K562 (cell line): Measurements from ENCODE around the gene MLANA. TPM values are rescaled to one million over a fixed set of nuclear protein-coding genes. Genes with fewer than 3 reads are reported as not detected.
A peak's percentile ranks its signal among the peaks of the same experiment; 100 is the strongest.

ENCODE experiments used
- ATAC-seq: fragments of 200-7000 bp; cut with Tn5 transposase; 3 replicates; pipeline ENCODE4 v1.9.1; 2020; ENCODE audit warnings: moderate library complexity
- BruUV-seq: library from RNA; stranded (reverse); fragments of 400-500 nt; replicated peaks from 2 replicates; lab custom pipeline; 2021; lab: Mats Ljungman, UMichigan
- CTCF ChIA-PET: fragments of 300-600 bp; formaldehyde crosslinking; extraction: SDS; loops from one replicate; lab custom pipeline; 2021; ENCODE audit warnings: low intra/inter-chr PET ratio; lab: Yijun Ruan, JAX
- POLR2A ChIA-PET: fragments of 300-600, 350-650 bp; sonication (Branson Sonifier 250); formaldehyde crosslinking; extraction: SDS; loops from one replicate; lab custom pipeline; 2021; ENCODE audit warnings: antibody characterized with exemption, inconsistent platforms; lab: Yijun Ruan, JAX
- DNase-seq, 4 experiments: peaks; one replicate each; pipeline versions ENCODE4 v3.0.0 to v3.0.0-alpha.2; 2011 to 2018; ENCODE audit warnings: low spot score in 3 of 4, mixed read lengths in 3 of 4; ENCODE audit errors: extremely low read depth in 1 of 4
- FAIRE-seq: peaks from 2 replicates; lab custom pipeline; 2011; peaks lifted over from hg19 to GRCh38; lab: Jason Lieb, UNC
- H2AFZ ChIP-seq: 2 replicates; pipeline ENCODE4 v1.6.0; 2011; ENCODE audit warnings: low read depth, low read length, control low read depth, inconsistent platforms
- H3K27ac ChIP-seq: fragments of 200-600 bp; 3 replicates; pipeline ENCODE4 v1.8.0; 2011; ENCODE audit warnings: low read depth, mild to moderate bottlenecking, control low read depth, inconsistent platforms, low read length, moderate library complexity, mixed read lengths; ENCODE audit errors: extremely low read depth
- H3K27me3 ChIP-seq, 2 experiments: fragments of 300-600 bp in 1 of 2; 2 replicates in 1 of 2; 3 replicates in 1 of 2; pipeline versions ENCODE4 v1.6.0 to v1.8.0; 2011; ENCODE audit warnings: inconsistent platforms in 2 of 2, low read length in 2 of 2, mild to moderate bottlenecking in 1 of 2, mixed read lengths in 1 of 2, moderate library complexity in 1 of 2; ENCODE audit not compliant: control insufficient read depth in 2 of 2, insufficient read depth in 2 of 2
- H3K36me3 ChIP-seq: fragments of 300-600 bp; 3 replicates; pipeline ENCODE4 v1.8.0; 2011; ENCODE audit warnings: mild to moderate bottlenecking, low read length, inconsistent platforms; ENCODE audit not compliant: control insufficient read depth, insufficient read depth
- H3K4me1 ChIP-seq, 2 experiments: fragments of 200-600 bp in 1 of 2; replicated peaks in 1 of 2; 2 replicates in 1 of 2; 3 replicates in 1 of 2; pipeline versions ENCODE4 v1.5.1 to v1.8.0; 2011; ENCODE audit warnings: inconsistent platforms in 2 of 2, low read length in 2 of 2, mild to moderate bottlenecking in 1 of 2, mixed read lengths in 1 of 2, moderate library complexity in 1 of 2; ENCODE audit not compliant: control insufficient read depth in 2 of 2, insufficient read depth in 2 of 2
- H3K4me2 ChIP-seq: 2 replicates; pipeline ENCODE4 v1.6.1; 2011; ENCODE audit warnings: low read length, control low read depth, inconsistent platforms, mixed read lengths; ENCODE audit not compliant: insufficient read depth
- H3K4me3 ChIP-seq: fragments of 200-600 bp; sonication (generic), shearing (Covaris generic); 2 replicates; pipeline ENCODE4 v1.5.1; 2016; ENCODE audit warnings: control low read depth, inconsistent platforms
- H3K79me2 ChIP-seq: fragments of 200-600 bp; 3 replicates; pipeline ENCODE4 v1.8.0; 2011; ENCODE audit warnings: low read length, inconsistent platforms; ENCODE audit not compliant: control insufficient read depth, insufficient read depth
- H3K9ac ChIP-seq, 2 experiments: 2 replicates each; pipeline versions ENCODE4 v1.6.0 to v1.6.1; 2011; ENCODE audit warnings: low read depth in 2 of 2, low read length in 2 of 2, control low read depth in 1 of 2, inconsistent platforms in 1 of 2, mild to moderate bottlenecking in 1 of 2, mixed read lengths in 1 of 2; ENCODE audit not compliant: insufficient read depth in 1 of 2
- H3K9me1 ChIP-seq: one replicate; pipeline ENCODE4 v1.6.0; 2011; ENCODE audit warnings: inconsistent platforms, mild to moderate bottlenecking, low read length, moderate library complexity; ENCODE audit not compliant: control insufficient read depth, insufficient read depth
- H3K9me3 ChIP-seq: replicated peaks from 2 replicates; pipeline ENCODE4 v1.5.1; 2011; ENCODE audit warnings: low read depth, low read length, inconsistent platforms; ENCODE audit not compliant: control insufficient read depth, insufficient read depth
- H4K20me1 ChIP-seq: replicated peaks from 2 replicates; pipeline ENCODE4 v1.6.1; 2011; ENCODE audit warnings: low read length, inconsistent platforms, mixed read lengths; ENCODE audit not compliant: control insufficient read depth, insufficient read depth
- ARID3B ChIP-seq: fragments of 250-450 bp; sonication (Bioruptor Pico); IDR thresholded peaks from 2 replicates; pipeline ENCODE4 v1.4.0; 2020; ENCODE audit warnings: borderline replicate concordance
- E2F3 ChIP-seq: fragments of 250-450 bp; sonication (Bioruptor Pico); IDR thresholded peaks from 2 replicates; pipeline ENCODE4 v1.4.0; 2020; ENCODE audit warnings: mild to moderate bottlenecking
- SIX5 ChIP-seq, 2 experiments: IDR thresholded peaks; 2 replicates each; pipeline ENCODE4 v1.6.1; 2011; ENCODE audit warnings: low read length in 2 of 2, borderline replicate concordance in 1 of 2, low read depth in 1 of 2, mild to moderate bottlenecking in 1 of 2, moderate library complexity in 1 of 2; ENCODE audit not compliant: insufficient read depth in 1 of 2
- SMAD1 ChIP-seq: fragments of 150-350 bp; IDR thresholded peaks from 2 replicates; pipeline ENCODE4 v1.6.1; 2014; ENCODE audit warnings: low read length, low read depth; ENCODE audit not compliant: partially characterized antibody
- TFAM ChIP-seq: fragments of 250-450 bp; sonication (Bioruptor Pico); conservative IDR thresholded peaks from 2 replicates; pipeline ENCODE4 v1.5.0; 2021; ENCODE audit warnings: mild to moderate bottlenecking, moderate library complexity
- in situ Hi-C: fragments of 300-500 bp; cut with MboI; formaldehyde crosslinking; loops from 4 replicates; pipeline ENCODE4 v1.15.0; 2018; ENCODE audit warnings: inconsistent platforms, mixed read lengths
- intact Hi-C: fragments of 100-400 bp; cut with micrococcal nuclease; formaldehyde crosslinking; loops from 2 replicates; pipeline ENCODE4 v1.14.2; 2022
- polyA plus RNA-seq, 8 experiments: library from polyadenylated mRNA; depleted of rRNA in 4 of 8; stranded (reverse) in 5 of 8; unstranded in 3 of 8; fragments of >200 nt; fragmentation: Nextera tagmentation in 2 of 8; fragmentation: Illumina TruSeq in 1 of 8; extraction: Ambion mirVana in 2 of 8; extraction: Trizol in 1 of 8; gene quantifications; 2 replicates each; pipeline versions ENCODE4 v1.2.1 to v1.2.3, GENCODE V29; 2011 to 2014; ENCODE audit warnings: inconsistent platforms in 1 of 8, missing spikeins in 1 of 8
- total RNA-seq, 7 experiments: library from RNA; depleted of rRNA in 6 of 7; stranded (reverse); fragments of >200 nt in 6 of 7; fragmentation: Illumina TruSeq in 2 of 7; extraction: Trizol in 2 of 7; gene quantifications; 2 replicates each; pipeline versions ENCODE4 v1.2.1 to v1.2.3, GENCODE V29; 2011 to 2021; ENCODE audit warnings: low replicate concordance in 1 of 7
- TF ChIP-seq, protein P1 (sequence below): sonication (generic); formaldehyde crosslinking; IDR thresholded peaks from 2 replicates; pipeline ENCODE4 v1.8.1; 2022; ENCODE audit warnings: missing genetic modification reagents
- TF ChIP-seq, protein P2 (sequence below): fragments of 450-650 bp; IDR thresholded peaks from 2 replicates; pipeline ENCODE4 v1.6.1; 2014; ENCODE audit warnings: low read depth, mild to moderate bottlenecking, moderate library complexity, borderline replicate concordance

Gene MLANA
- total and polyA plus RNA-seq, 9 of the 15 experiments (the other 6 are each of a cell fraction or from before 2014, with no cell fraction given) = not detected

DNA sequence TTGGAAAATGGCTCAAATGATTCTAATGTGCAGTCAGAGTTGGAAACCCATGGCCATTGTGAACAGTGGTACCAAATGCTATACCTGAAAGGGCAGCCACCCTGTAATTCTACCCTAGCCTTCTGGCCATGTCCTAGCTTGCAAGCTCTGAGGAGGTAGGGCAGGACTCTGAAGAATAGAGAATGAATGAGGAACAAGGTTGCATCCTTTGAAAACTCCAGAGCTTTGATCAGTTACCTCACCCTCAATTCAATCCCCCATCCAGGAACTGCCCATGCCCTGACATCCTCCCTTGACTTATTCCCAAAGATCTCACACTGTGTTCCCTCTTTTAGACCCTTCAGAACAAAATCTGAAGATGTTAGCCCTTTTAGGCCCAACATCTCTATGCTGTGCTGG lies 40.0 kb upstream of the MLANA start:
- FAIRE-seq (no peak), ATAC-seq (peak; percentile 21; the same call in 2 of the 3 replicates), DNase-seq (no peak)
- no TSS peak for BruUV-seq
- POLR2A ChIA-PET = interaction anchor here (0.7 kb wide), 1 partner anchor 18 kb away, joined by 5 read pairs; the partner anchor contains the start of gene ERMP1
- CTCF ChIA-PET = interaction anchor here (0.9 kb wide), 1 partner anchor 19 kb away, joined by 3 read pairs; no protein-coding TSS in a partner anchor
- no peaks in the 10 kb centered on the region for H3K9me1 ChIP-seq
- H3K36me3 ChIP-seq = no peaks in the 10 kb centered on the region
- no peaks in the 10 kb centered on the region; the same call in 1 of the 2 replicates for H4K20me1 ChIP-seq
- H3K4me3 ChIP-seq = no peak overlapping the region
- TF ChIP-seq, protein P1, sequence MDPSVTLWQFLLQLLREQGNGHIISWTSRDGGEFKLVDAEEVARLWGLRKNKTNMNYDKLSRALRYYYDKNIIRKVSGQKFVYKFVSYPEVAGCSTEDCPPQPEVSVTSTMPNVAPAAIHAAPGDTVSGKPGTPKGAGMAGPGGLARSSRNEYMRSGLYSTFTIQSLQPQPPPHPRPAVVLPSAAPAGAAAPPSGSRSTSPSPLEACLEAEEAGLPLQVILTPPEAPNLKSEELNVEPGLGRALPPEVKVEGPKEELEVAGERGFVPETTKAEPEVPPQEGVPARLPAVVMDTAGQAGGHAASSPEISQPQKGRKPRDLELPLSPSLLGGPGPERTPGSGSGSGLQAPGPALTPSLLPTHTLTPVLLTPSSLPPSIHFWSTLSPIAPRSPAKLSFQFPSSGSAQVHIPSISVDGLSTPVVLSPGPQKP = no peak
- TF ChIP-seq TFAM = no peak
- TF ChIP-seq E2F3 (CRISPR knock-in tag) = no peak
- TF ChIP-seq SIX5 (IDR thresholded peaks at IDR 0.05; ENCODE audit: borderline replicate concordance in 1 of 2, insufficient read depth in 1 of 2, low read depth in 1 of 2, low read length in 2 of 2) = no peak
- TF ChIP-seq ARID3B = no peak
- TF ChIP-seq SMAD1 = no peak
- TF ChIP-seq, protein P2, sequence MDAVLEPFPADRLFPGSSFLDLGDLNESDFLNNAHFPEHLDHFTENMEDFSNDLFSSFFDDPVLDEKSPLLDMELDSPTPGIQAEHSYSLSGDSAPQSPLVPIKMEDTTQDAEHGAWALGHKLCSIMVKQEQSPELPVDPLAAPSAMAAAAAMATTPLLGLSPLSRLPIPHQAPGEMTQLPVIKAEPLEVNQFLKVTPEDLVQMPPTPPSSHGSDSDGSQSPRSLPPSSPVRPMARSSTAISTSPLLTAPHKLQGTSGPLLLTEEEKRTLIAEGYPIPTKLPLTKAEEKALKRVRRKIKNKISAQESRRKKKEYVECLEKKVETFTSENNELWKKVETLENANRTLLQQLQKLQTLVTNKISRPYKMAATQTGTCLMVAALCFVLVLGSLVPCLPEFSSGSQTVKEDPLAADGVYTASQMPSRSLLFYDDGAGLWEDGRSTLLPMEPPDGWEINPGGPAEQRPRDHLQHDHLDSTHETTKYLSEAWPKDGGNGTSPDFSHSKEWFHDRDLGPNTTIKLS = no peak
- TF ChIP-seq, all 486 proteins: peak for 0
- Histone ChIP-seq H2AFZ (no peak overlapping the region), H3K27me3 (no peaks in the 10 kb centered on the region), H3K79me2 (no peaks in the 10 kb centered on the region), H3K4me1 (peaks cover 7 to 32% of the 10 kb centered on the region in 2 experiments; a peak in 4 of 5 replicates), H3K27ac (peak overlapping the region; percentile 22; the same call in 1 of the 3 replicates), H3K9me3 (no peaks in the 10 kb centered on the region), H3K9ac (no peak overlapping the region), H3K4me2 (no peak overlapping the region)
- in situ Hi-C loops (no loop called here), intact Hi-C loops (no loop called here)
